Fibroblast of skin of abdomen (primary cell): ENCODE results near the gene FBXO42. TPM values are rescaled to one million over a fixed set of nuclear protein-coding genes. Genes with fewer than 3 reads are reported as not detected.

Experiments
- DNase-seq: peaks from one replicate; pipeline ENCODE4 v3.0.0-alpha.2; 2013
- polyA plus RNA-seq, 2 experiments: library from polyadenylated mRNA; unstranded; fragments of 120-200 nt; gene quantifications; one replicate each; pipeline ENCODE4 v1.2.1, GENCODE V29; 2013; ENCODE audit not compliant: insufficient read length in 2 of 2

Gene FBXO42
- polyA plus RNA-seq (2013, experiment 1 of 2; ENCODE audit: insufficient read length): 15.5 TPM
- polyA plus RNA-seq (2013, experiment 2 of 2; ENCODE audit: insufficient read length): 17.2 TPM

- peak; percentile 94 for DNase-seq
Observed at GRCh38 chr1:16351994-16352841, at the start of gene FBXO42. TSS of gene FBXO42 (minus strand) at chr1:16352480. CDS start at chr1:16315418, 37,062 bp downstream.

DNA sequence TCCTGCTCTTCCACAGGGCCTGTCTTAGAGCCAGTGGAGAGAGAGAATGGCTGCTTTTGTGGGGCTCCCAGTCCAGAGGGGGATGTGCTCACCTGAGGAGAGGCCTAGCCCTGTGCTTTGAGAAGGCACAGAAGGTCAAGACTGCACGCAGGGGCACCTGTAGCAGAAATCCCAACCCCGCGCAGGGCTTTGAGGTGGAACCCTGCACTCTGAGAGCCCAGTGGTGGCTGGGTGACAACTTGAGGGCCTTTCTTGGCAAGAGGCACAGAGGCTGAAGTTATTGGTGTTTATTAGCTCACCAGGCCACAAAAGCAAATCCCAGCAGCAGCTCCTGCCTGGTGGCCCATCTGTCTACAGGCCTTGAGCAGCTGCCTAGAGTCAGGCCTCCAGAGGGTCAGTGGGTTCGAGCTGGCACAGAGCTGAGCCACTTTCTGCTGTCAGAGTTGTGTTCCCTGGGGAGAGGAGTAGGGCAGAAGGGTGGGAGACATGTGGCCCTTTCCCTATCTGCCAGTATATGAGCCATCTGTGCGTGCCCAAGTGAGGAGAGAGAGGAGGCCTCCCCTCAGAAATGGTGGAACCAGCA is 46.2 kb upstream of the FBXO42 start:
- no peak for DNase-seq

GRCh38 chr1:16397120-16397519 is 44.8 kb upstream of the FBXO42 start:
- DNase-seq: no peak

DNA sequence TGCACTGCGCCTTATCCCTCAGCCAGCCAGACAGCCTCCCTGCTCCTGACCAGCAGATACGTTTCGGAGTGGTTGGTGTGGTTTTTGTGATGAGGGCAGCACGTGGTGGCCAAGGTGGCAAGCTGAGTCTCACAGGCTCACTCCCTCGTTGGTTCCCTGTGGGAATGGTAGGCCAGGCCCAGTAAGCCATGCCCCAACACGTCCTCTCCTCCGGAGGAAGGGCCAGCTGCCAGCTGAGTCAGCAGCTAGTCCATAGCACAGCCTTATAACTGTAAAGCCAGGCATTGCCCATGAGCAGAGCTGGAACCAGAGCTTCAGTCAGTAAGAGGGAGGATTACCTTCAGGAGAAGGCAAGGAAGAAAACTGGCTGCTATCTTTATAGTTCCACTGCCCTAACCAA is 44.3 kb upstream of the FBXO42 start:
- peak; percentile 72 for DNase-seq

- no peak for DNase-seq
Observed at GRCh38 chr1:16394977-16395376, 42.7 kb upstream of the FBXO42 start.

GRCh38 chr1:16393570-16394521 is 41.6 kb upstream of the FBXO42 start:
- DNase-seq: no peak

- DNase-seq: no peak
Observed at GRCh38 chr1:16392740-16393569, 40.7 kb upstream of the FBXO42 start.

DNA sequence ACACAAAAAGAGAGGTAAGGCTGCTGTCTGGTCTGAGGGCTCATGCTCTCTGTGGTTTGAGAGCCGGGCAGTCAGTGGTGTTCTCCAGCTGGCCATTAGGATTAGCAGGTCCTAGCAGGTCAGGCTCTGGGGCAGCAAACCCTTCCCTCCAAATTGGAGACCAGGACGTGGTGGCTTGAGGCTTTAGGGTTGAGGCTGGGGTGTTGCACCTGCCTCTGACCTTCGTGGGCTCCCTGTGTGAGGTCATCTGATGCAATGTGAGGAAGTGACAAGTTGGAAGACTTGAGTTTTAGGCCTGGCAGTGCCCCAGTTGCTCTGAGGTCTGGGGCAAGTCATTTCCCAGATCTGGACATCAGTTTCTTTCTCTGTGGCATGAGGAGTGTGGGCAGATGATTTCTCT is 39.1 kb upstream of the FBXO42 start:
- no peak for DNase-seq

GRCh38 chr1:16387201-16388188 is 35.2 kb upstream of the FBXO42 start:
- no peak for DNase-seq

- DNase-seq: peak; percentile 61
Observed at GRCh38 chr1:16386454-16387113, 34.3 kb upstream of the FBXO42 start.

GRCh38 chr1:16385659-16386453 is 33.6 kb upstream of the FBXO42 start:
- no peak for DNase-seq

DNA sequence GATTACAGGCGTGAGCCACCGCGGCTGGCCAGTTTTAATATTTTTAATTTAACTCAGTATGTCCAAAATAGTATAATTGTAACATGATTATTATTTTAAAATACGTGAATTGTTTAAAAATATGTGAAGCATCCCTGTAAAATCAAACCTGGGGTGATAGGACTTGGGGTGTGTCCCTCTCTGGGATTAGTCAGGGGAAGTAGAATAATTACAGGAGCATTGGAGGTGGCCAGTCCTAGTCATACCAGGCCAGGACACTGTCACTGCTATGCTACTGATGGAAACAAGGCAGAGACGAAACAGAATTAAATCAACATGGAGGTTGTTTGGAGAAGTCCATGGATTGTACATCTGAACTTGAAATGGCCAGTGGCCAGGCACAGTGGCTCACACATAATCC is 31.6 kb upstream of the FBXO42 start:
- no peak for DNase-seq

GRCh38 chr1:16380868-16381267 is 28.6 kb upstream of the FBXO42 start:
- no peak for DNase-seq

GRCh38 chr1:16378443-16378842 is 26.2 kb upstream of the FBXO42 start:
- no peak for DNase-seq

- no peak for DNase-seq
Observed at GRCh38 chr1:16376971-16377370, 24.7 kb upstream of the FBXO42 start.

DNA sequence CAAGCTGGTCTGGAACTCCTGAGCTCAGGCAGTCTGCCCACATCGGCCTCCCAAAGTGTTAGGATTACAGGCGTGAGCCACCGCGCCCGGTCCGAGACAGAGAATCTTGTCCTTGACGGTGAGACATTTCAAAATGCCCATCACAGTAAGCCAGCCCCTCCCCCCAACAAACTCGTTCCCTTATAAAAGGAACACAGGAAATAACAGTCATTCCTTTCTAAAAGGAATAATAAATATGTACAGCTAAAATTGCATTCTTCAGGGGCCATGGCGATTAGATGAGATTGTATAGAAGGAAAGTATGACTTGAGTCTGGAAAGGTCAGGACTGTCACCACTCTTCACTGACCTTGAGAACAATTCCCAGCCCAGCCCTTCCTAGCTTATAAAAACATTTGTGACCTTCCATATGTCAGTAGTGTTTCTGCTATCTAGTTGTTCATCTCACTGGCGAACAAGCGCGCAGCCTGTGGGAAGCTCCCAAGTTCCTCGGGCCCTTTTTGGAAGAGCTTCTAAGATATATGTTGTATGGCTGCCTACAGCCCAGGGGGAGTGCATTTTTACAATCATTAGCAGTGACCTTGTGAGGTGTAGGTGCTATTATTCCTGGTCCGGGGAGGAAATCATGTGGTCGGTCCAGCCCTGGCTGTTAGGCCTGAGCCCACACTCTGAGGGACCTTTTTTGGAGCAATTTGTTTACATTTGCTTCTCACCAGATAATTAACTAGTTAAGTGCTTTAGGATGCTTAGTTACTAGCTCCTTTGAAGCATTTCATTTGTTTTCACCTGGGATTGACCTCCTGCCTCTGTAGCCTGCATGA is 23.5 kb upstream of the FBXO42 start:
- DNase-seq: peak; percentile 69

GRCh38 chr1:16374266-16374665 is 22.0 kb upstream of the FBXO42 start:
- no peak for DNase-seq
